Activated naive CD4-positive, alpha-beta T cell treated with anti-CD3 and anti-CD28 coated beads for 36 hours (primary cell): ENCODE results near the gene UQCC3. TPM values are rescaled to one million over a fixed set of nuclear protein-coding genes. Genes with fewer than 3 reads are reported as not detected.
"Not testable (repeated sequence)": the region's sequence is repeated elsewhere in the genome, so short reads cannot be mapped to it uniquely, and the experiment has no call there.

ENCODE experiments used
- CTCF ChIA-PET: fragments of 350-600 bp; sonication (Branson Sonifier 250); formaldehyde crosslinking; loops from one replicate; lab custom pipeline; 2021; ENCODE audit warnings: antibody characterized with exemption; lab: Charles Lee
- DNase-seq: peaks from one replicate; pipeline ENCODE4 v3.0.0-alpha.2; 2020
- H3K27ac Mint-ChIP-seq: one replicate; pipeline ENCODE4 v1.8.0; 2021; ENCODE audit warnings: mild to moderate bottlenecking, mixed read lengths
- H3K27me3 Mint-ChIP-seq: one replicate; pipeline ENCODE4 v1.8.0; 2021; ENCODE audit warnings: low read depth, mixed read lengths
- H3K36me3 Mint-ChIP-seq: one replicate; pipeline ENCODE4 v1.8.0; 2021; ENCODE audit warnings: low read depth, mixed read lengths
- H3K4me1 Mint-ChIP-seq: one replicate; pipeline ENCODE4 v1.8.0; 2021; ENCODE audit warnings: low read depth, mixed read lengths
- H3K4me3 Mint-ChIP-seq: one replicate; pipeline ENCODE4 v1.8.0; 2021; ENCODE audit warnings: mild to moderate bottlenecking, moderate library complexity, mixed read lengths
- H3K9me3 Mint-ChIP-seq: one replicate; pipeline ENCODE4 v1.8.0; 2021; ENCODE audit warnings: mixed read lengths
- intact Hi-C: fragments of 100-400 bp; cut with micrococcal nuclease; formaldehyde crosslinking; loops from one replicate; pipeline ENCODE4 v1.15.1; 2023
- total RNA-seq, 2 experiments: library from RNA; stranded (reverse); gene quantifications; one replicate each; pipeline ENCODE4 v1.2.3, GENCODE V29; 2021

The UQCC3 gene
- total RNA-seq, 2 experiments from 2014 or later = 6.0 to 6.4 TPM

DNA sequence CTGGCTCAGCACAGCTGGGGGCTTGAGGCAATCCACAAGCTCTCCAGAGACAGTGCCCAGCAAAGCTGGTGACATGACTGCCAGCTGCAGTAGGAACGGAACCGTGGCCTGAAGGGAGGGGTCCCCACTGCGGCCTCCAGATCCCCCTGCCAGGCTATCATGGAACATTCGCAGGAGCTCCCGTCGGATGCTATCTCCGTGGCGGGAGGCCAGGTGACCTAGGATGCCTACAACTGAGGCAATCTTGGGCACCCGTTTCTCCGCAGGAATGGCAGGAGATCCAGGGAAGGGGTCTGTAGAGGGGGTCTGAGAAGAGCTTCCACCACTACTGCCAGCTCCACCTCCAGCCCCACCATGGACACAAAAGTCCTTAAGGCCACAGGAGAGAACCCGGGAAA is 22.5 kb upstream of the UQCC3 start:
- Mint-ChIP-seq H3K27me3 (no peaks in the 10 kb centered on the region), H3K4me3 (no peak overlapping the region), H3K36me3 (peaks cover 22% of the 10 kb centered on the region), H3K27ac (no peak overlapping the region), H3K4me1 (peaks cover 41% of the 10 kb centered on the region), H3K9me3 (no peaks in the 10 kb centered on the region)
- CTCF ChIA-PET = interaction anchor here (0.7 kb wide), 2 partner anchors 16 to 106 kb away, joined by 3 read pairs; partner anchors contain the start of genes C11orf98 and CSKMT
- DNase-seq = no peak
- intact Hi-C loops = no loop called here

- peaks cover 40% of the 10 kb centered on the region for H3K4me1 Mint-ChIP-seq
- intact Hi-C loops = no loop called here
- peaks cover 17% of the 10 kb centered on the region for H3K36me3 Mint-ChIP-seq
- H3K27me3 Mint-ChIP-seq = no peaks in the 10 kb centered on the region
- no peaks in the 10 kb centered on the region for H3K9me3 Mint-ChIP-seq
- no peak overlapping the region for H3K4me3 Mint-ChIP-seq
- H3K27ac Mint-ChIP-seq = no peak overlapping the region
- CTCF ChIA-PET = interaction anchor here (0.7 to 1.3 kb wide), 2 partner anchors 16 to 18 kb away, joined by 3 read pairs; partner anchors contain the start of genes C11orf98 and CSKMT
- no peak for DNase-seq
Observed at GRCh38 chr11:62649486-62649885, 22.0 kb upstream of the UQCC3 start.

GRCh38 chr11:62650283-62650682 is 21.2 kb upstream of the UQCC3 start:
- DNase-seq, H3K27me3 Mint-ChIP-seq, H3K27ac Mint-ChIP-seq, H3K4me3 Mint-ChIP-seq, intact Hi-C loops, H3K9me3 Mint-ChIP-seq: not testable (repeated sequence)
- CTCF ChIA-PET = interaction anchor here (1.3 kb wide), 1 partner anchor 17 kb away, joined by 3 read pairs; no protein-coding TSS in a partner anchor
- peaks cover 14% of the 10 kb centered on the region for H3K36me3 Mint-ChIP-seq
- peaks cover 35% of the 10 kb centered on the region for H3K4me1 Mint-ChIP-seq

GRCh38 chr11:62652161-62653006 is 19.1 kb upstream of the UQCC3 start:
- CTCF ChIA-PET = interaction anchor here (0.6 to 1.0 kb wide), 3 partner anchors 51 to 189 kb away, joined by 3 read pairs; no protein-coding TSS in a partner anchor
- peaks cover 10% of the 10 kb centered on the region for H3K36me3 Mint-ChIP-seq
- H3K4me1 Mint-ChIP-seq = peaks cover 25% of the 10 kb centered on the region
- no peaks in the 10 kb centered on the region for H3K9me3 Mint-ChIP-seq
- intact Hi-C loops = loop anchor here (1.0 to 2.0 kb wide), 7 partner anchors 13 to 74 kb away; partner anchors contain the start of genes C11orf98, CSKMT, HNRNPUL2 and TUT1
- peak overlapping the region; percentile 87 for H3K27ac Mint-ChIP-seq
- H3K27me3 Mint-ChIP-seq = no peaks in the 10 kb centered on the region
- DNase-seq = peak; percentile 37
- peak overlapping the region; percentile 90 for H3K4me3 Mint-ChIP-seq

DNA sequence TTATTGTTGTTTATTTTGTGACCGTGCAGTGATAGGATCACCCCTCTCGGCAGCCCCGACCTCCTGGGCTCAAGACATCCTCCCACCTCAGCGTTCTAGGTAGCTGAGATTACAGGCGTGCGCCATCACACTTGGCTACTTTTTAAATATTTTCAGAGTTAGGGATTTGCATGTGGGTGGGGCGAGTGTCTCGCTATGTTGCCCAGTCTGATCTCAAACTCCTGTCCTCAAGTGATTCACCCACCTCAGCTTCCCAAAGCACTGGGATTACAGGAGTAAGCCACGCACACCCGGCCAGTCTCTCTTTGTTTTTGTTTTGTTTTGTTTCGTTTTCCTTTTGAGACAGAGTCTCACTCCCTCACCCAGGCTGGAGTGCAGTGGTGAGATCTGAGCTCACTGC is 17.2 kb upstream of the UQCC3 start:
- CTCF ChIA-PET = interaction anchor here (0.6 to 1.7 kb wide), 3 partner anchors 10 to 177 kb away, joined by 3 to 7 read pairs (median 3); partner anchors contain the start of genes C11orf98, CSKMT and STX5
- Mint-ChIP-seq H3K27me3 (no peaks in the 10 kb centered on the region), H3K27ac (peak overlapping the region; percentile 50), H3K36me3 (peaks cover 10% of the 10 kb centered on the region), H3K9me3 (no peaks in the 10 kb centered on the region), H3K4me3 (peak overlapping the region; percentile 58), H3K4me1 (peaks cover 24% of the 10 kb centered on the region)
- no peak for DNase-seq
- intact Hi-C loops = no loop called here

DNA sequence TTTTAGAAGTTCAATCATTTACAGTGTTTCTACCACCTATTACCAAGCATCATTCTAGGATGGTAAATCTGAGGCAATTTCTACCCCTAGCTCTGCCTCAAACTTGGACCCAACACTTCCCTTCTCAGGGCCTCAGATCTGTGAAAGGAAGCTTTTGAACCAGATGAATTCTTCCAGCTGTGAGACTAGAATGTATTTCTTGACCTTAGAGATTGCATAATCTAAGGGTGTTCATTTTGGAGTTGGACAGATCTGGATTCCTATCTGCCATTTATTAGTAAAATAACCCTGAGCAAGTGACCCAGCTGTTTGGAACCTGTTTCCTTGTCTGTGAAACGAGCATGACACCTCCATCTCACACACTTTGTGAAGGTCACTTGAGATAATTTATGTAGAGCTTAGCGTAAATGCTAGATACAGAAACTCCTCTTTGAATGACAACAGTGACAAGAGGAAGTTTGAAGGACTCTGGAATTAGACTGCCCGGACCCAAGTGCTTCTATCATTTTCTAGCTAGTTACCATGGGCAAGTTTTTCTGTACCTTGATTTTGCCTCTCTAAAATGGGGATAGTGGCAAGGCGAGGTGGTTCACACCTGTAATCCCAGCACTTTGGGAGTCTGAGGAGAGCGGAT is 14.6 kb upstream of the UQCC3 start:
- no peak overlapping the region for H3K4me3 Mint-ChIP-seq
- H3K4me1 Mint-ChIP-seq = peaks cover 15% of the 10 kb centered on the region
- DNase-seq = no peak
- H3K36me3 Mint-ChIP-seq = no peaks in the 10 kb centered on the region
- no peak overlapping the region for H3K27ac Mint-ChIP-seq
- intact Hi-C loops = no loop called here
- CTCF ChIA-PET = interaction anchor here (0.9 to 1.1 kb wide), 4 partner anchors 11 to 130 kb away, joined by 3 to 4 read pairs (median 3); partner anchors contain the start of genes GANAB and TUT1
- H3K9me3 Mint-ChIP-seq = no peaks in the 10 kb centered on the region
- no peaks in the 10 kb centered on the region for H3K27me3 Mint-ChIP-seq

- intact Hi-C loops = loop anchor here (1.0 to 2.0 kb wide), 7 partner anchors 11 to 177 kb away; partner anchors contain the start of genes EML3, GANAB, INTS5 and TUT1
- H3K36me3 Mint-ChIP-seq = peaks cover 32% of the 10 kb centered on the region
- H3K27ac Mint-ChIP-seq = peak overlapping the region; percentile 88
- H3K4me1 Mint-ChIP-seq = peaks cover 36% of the 10 kb centered on the region
- H3K9me3 Mint-ChIP-seq = no peaks in the 10 kb centered on the region
- peak; percentile 74 for DNase-seq
- CTCF ChIA-PET = interaction anchor here (0.6 to 2.4 kb wide), 13 partner anchors 9 to 1721 kb away, joined by 3 to 10 read pairs (median 4); partner anchors contain the start of gene TUT1
- peak overlapping the region; percentile 98 for H3K4me3 Mint-ChIP-seq
- no peaks in the 10 kb centered on the region for H3K27me3 Mint-ChIP-seq
Observed at GRCh38 chr11:62664405-62665074, 6.9 kb upstream of the UQCC3 start.

- Mint-ChIP-seq H3K27me3 (no peaks in the 10 kb centered on the region), H3K27ac (peak within 1 kb of the TSS; percentile 88), H3K4me1 (peaks cover 42% of the 10 kb centered on the region), H3K4me3 (peak within 1 kb of the TSS; percentile 98), H3K36me3 (peaks cover 33% of the 10 kb centered on the region), H3K9me3 (no peaks in the 10 kb centered on the region)
- intact Hi-C loops = loop anchor here (1.0 to 2.0 kb wide), 7 partner anchors 12 to 176 kb away; partner anchors contain the start of genes EML3, GANAB, INTS5 and TUT1
- peak; percentile 96 for DNase-seq
- CTCF ChIA-PET = interaction anchor here (0.6 to 2.4 kb wide), 15 partner anchors 8 to 1722 kb away, joined by 3 to 10 read pairs (median 4); partner anchors contain the start of gene TUT1
Observed at GRCh38 chr11:62665075-62665598, 6.3 kb upstream of the UQCC3 start, which contains the start of the genes C11orf98 and CSKMT. Gene C11orf98, minus strand, starts transcription at chr11:62665210. Its CDS starts 41 bp downstream, at chr11:62665169. Gene CSKMT, plus strand, starts transcription at chr11:62665312. Its CDS starts 568 bp downstream, at chr11:62665880.

GRCh38 chr11:62665599-62666258 is 5.7 kb upstream of the UQCC3 start:
- Mint-ChIP-seq H3K27me3 (no peaks in the 10 kb centered on the region), H3K9me3 (no peaks in the 10 kb centered on the region), H3K4me3 (peak overlapping the region; percentile 98), H3K27ac (peak overlapping the region; percentile 88), H3K4me1 (peaks cover 45% of the 10 kb centered on the region), H3K36me3 (peaks cover 35% of the 10 kb centered on the region)
- DNase-seq = peak; percentile 59
- intact Hi-C loops = loop anchor here (1.0 to 2.0 kb wide), 7 partner anchors 12 to 176 kb away; partner anchors contain the start of genes EML3, GANAB, INTS5 and TUT1
- CTCF ChIA-PET = interaction anchor here (0.8 to 2.4 kb wide), 12 partner anchors 8 to 286 kb away, joined by 3 to 10 read pairs (median 6); partner anchors contain the start of gene TUT1

DNA sequence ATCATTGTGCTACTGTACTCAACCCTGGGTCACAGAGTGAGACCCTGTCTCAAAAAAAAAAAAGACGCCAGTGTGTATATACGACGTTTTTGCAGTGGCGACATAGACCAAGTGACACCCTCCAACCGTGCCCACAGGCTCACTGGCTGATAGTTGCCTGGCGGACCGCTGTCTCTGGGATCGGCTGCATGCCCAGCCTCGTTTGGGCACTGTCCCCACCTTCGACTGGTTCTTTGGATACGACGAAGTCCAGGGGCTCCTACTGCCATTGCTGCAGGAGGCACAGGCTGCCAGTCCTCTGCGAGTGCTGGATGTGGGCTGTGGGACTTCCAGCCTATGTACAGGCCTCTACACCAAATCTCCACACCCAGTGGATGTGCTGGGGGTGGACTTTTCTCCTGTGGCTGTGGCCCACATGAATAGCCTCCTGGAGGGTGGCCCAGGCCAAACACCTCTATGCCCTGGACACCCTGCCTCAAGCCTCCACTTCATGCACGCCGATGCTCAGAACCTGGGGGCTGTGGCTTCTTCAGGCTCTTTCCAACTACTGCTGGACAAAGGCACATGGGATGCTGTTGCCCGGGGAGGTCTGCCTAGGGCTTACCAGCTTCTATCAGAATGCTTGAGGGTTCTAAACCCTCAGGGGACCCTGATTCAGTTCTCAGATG is 5.1 kb upstream of the UQCC3 start:
- H3K4me1 Mint-ChIP-seq = peaks cover 49% of the 10 kb centered on the region
- H3K36me3 Mint-ChIP-seq = peaks cover 42% of the 10 kb centered on the region
- peak overlapping the region; percentile 98 for H3K4me3 Mint-ChIP-seq
- no peaks in the 10 kb centered on the region for H3K9me3 Mint-ChIP-seq
- H3K27me3 Mint-ChIP-seq = no peaks in the 10 kb centered on the region
- intact Hi-C loops = no loop called here
- CTCF ChIA-PET = interaction anchor here (0.9 to 2.4 kb wide), 3 partner anchors 12 to 55 kb away, joined by 3 to 8 read pairs (median 4); no protein-coding TSS in a partner anchor
- DNase-seq = no peak
- H3K27ac Mint-ChIP-seq = peak overlapping the region; percentile 88
